Loucy (cell line): ENCODE results near the gene STX16.

ENCODE experiments used
- H2AFZ ChIP-seq: fragments of 200-600 bp; sonication (generic); 2 replicates; pipeline ENCODE4 v1.6.0; 2016; ENCODE audit warnings: antibody characterized with exemption, mild to moderate bottlenecking, low read length, moderate library complexity
- H3F3A ChIP-seq: fragments of 200-600 bp; 2 replicates; pipeline ENCODE4 v1.6.0; 2016; ENCODE audit warnings: antibody characterized with exemption, low read depth, mild to moderate bottlenecking
- H3K27me3 ChIP-seq: fragments of 200-600 bp; sonication (generic); 2 replicates; pipeline ENCODE4 v1.6.1; 2014; ENCODE audit warnings: low read length, mild to moderate bottlenecking; ENCODE audit not compliant: insufficient read depth, poor library complexity, severe bottlenecking
- H3K36me3 ChIP-seq: fragments of 200-600 bp; sonication (generic); 2 replicates; pipeline ENCODE4 v1.6.1; 2016; ENCODE audit warnings: low read length; ENCODE audit not compliant: insufficient read depth
- H3K4me1 ChIP-seq: fragments of 200-600 bp; sonication (generic); 2 replicates; pipeline ENCODE4 v1.5.1; 2014; ENCODE audit warnings: low read length, mild to moderate bottlenecking; ENCODE audit not compliant: insufficient read depth, poor library complexity, severe bottlenecking
- H3K4me2 ChIP-seq: fragments of 200-600 bp; sonication (generic); 2 replicates; pipeline ENCODE4 v1.6.0; 2014; ENCODE audit warnings: antibody characterized with exemption, low read length, low read depth, mild to moderate bottlenecking; ENCODE audit not compliant: poor library complexity, severe bottlenecking
- H3K4me3 ChIP-seq: fragments of 200-600 bp; sonication (generic); 2 replicates; pipeline ENCODE4 v1.5.1; 2014; ENCODE audit warnings: low read length, mild to moderate bottlenecking, mixed read lengths; ENCODE audit not compliant: poor library complexity, severe bottlenecking
- H3K79me2 ChIP-seq: fragments of 200-600 bp; sonication (generic); 2 replicates; pipeline ENCODE4 v1.6.1; 2014; ENCODE audit warnings: low read length; ENCODE audit not compliant: insufficient read depth
- H3K9ac ChIP-seq: fragments of 200-600 bp; sonication (generic); 2 replicates; pipeline ENCODE4 v1.6.0; 2014; ENCODE audit warnings: mild to moderate bottlenecking, low read depth, low read length, moderate library complexity; ENCODE audit not compliant: poor library complexity, severe bottlenecking
- H3K9me2 ChIP-seq: fragments of 200-600 bp; sonication (generic); replicated peaks from 2 replicates; pipeline ENCODE4 v1.6.1; 2016; ENCODE audit warnings: low read depth, low read length, mixed read lengths
- H3K9me3 ChIP-seq: fragments of 200-600 bp; sonication (generic); 2 replicates; pipeline ENCODE4 v1.6.1; 2014; ENCODE audit warnings: mild to moderate bottlenecking, antibody characterized with exemption, low read length, low read depth; ENCODE audit not compliant: insufficient read depth
- H4K20me1 ChIP-seq: fragments of 200-600 bp; sonication (generic); 2 replicates; pipeline ENCODE4 v1.6.0; 2014; ENCODE audit warnings: antibody characterized with exemption, low read length, mild to moderate bottlenecking; ENCODE audit not compliant: insufficient read depth, poor library complexity, severe bottlenecking
- CTCF ChIP-seq: fragments of 200-600 bp; sonication (generic); conservative IDR thresholded peaks from 2 replicates; pipeline ENCODE4 v1.5.1; 2014; ENCODE audit warnings: mild to moderate bottlenecking, antibody characterized with exemption, low read length
- EZH2phosphoT487 ChIP-seq: fragments of 200-600 bp; IDR thresholded peaks from 2 replicates; pipeline ENCODE4 v1.6.1; 2018; ENCODE audit warnings: antibody characterized with exemption, mild to moderate bottlenecking, moderate library complexity, borderline replicate concordance

STX16 gene

GRCh38 chr20:58701431-58702160, 50.5 kb downstream of the STX16 start:
- Histone ChIP-seq H3K4me2 (no peak overlapping the region), H3K9ac (no peak overlapping the region), H3K79me2 (no peaks in the 10 kb centered on the region), H3K27me3 (no peaks in the 10 kb centered on the region), H3K9me3 (no peaks in the 10 kb centered on the region), H3K4me3 (no peak overlapping the region), H4K20me1 (no peaks in the 10 kb centered on the region), H3F3A (no peaks in the 10 kb centered on the region), H3K9me2 (no peaks in the 10 kb centered on the region), H3K4me1 (no peaks in the 10 kb centered on the region), H3K36me3 (no peaks in the 10 kb centered on the region; the same call in 1 of the 2 replicates), H2AFZ (no peak overlapping the region)
- TF ChIP-seq CTCF, result no peak

- no peak overlapping the region for H2AFZ ChIP-seq
- H4K20me1 ChIP-seq, result no peaks in the 10 kb centered on the region
- no peak for TF ChIP-seq EZH2phosphoT487
- TF ChIP-seq CTCF, result no peak
- no peaks in the 10 kb centered on the region for H3K4me1 ChIP-seq
- H3K9me2 ChIP-seq, result no peaks in the 10 kb centered on the region
- no peaks in the 10 kb centered on the region; the same call in 1 of the 2 replicates for H3K36me3 ChIP-seq
- H3K27me3 ChIP-seq, result no peaks in the 10 kb centered on the region
- H3K9me3 ChIP-seq, result no peaks in the 10 kb centered on the region
- H3K4me2 ChIP-seq, result no peak overlapping the region
- H3K4me3 ChIP-seq, result no peak overlapping the region
- H3K79me2 ChIP-seq, result no peaks in the 10 kb centered on the region
- no peaks in the 10 kb centered on the region for H3F3A ChIP-seq
- no peak overlapping the region for H3K9ac ChIP-seq
These were observed 51.1 kb downstream of the STX16 start for GRCh38 chr20:58702161-58702510.

GRCh38 chr20:58702859-58703648, 52.0 kb downstream of the STX16 start:
- Histone ChIP-seq H3K27me3 (no peaks in the 10 kb centered on the region), H3K4me2 (no peak overlapping the region), H3F3A (no peaks in the 10 kb centered on the region), H2AFZ (no peak overlapping the region), H3K79me2 (no peaks in the 10 kb centered on the region), H3K4me3 (no peak overlapping the region), H3K4me1 (no peaks in the 10 kb centered on the region), H3K36me3 (no peaks in the 10 kb centered on the region; the same call in 1 of the 2 replicates), H4K20me1 (no peaks in the 10 kb centered on the region), H3K9me3 (no peaks in the 10 kb centered on the region), H3K9me2 (no peaks in the 10 kb centered on the region), H3K9ac (no peak overlapping the region)
- TF ChIP-seq EZH2phosphoT487 (no peak), CTCF (peak; percentile 69)
